ENCODE results near the gene ERH.
"Not testable (repeated sequence)": the region's sequence is repeated elsewhere in the genome, so short reads cannot be mapped to it uniquely, and the experiment has no call there.

The ERH gene

DNA sequence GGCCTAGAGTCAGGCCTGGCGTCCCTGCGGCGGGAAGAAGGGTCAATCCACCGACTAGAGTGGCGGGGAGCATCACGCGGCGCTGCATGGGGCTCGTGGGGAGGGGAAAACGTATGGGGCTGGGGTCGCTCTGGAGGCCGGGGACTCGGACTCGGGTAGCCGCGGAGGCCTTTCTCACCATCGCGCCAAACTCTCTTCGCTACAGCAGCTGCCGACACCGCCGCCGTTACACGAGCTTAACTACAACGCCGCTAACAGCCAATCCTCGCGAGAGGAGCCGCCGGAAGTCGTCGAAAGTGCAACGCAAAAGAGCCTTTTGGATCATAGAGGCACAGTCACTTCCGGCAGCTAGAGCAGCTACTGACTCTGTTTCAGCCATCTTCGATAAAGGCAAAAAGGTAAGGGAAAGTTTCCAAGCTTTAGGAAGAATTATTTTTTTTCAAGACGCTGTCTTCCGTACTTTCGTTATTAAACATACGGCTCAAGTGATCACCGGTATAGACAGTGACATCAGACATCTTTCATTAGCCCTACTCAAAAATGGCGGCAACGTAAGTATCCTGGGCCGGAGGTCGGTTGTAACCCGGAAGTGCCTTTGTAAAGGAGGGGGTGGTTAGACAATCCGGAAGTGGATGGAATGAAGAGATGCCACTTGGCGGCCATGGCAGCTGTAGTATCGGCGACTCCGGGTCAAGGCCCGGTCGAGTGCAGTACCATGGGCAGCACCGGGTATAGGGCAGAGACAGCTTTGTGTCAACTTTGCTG lies at the start of gene ERH, which contains the start of gene SLC39A9:
Gene ERH (minus strand): TSS at position 247 of the 765 bp plus-strand sequence. CDS start 66 bp downstream, at position 181.
Gene SLC39A9 (plus strand): TSS at position 640 of the 765 bp plus-strand sequence. CDS start 678 bp downstream, outside the sequence.
- peak; percentile 94 for DNase-seq

DNA sequence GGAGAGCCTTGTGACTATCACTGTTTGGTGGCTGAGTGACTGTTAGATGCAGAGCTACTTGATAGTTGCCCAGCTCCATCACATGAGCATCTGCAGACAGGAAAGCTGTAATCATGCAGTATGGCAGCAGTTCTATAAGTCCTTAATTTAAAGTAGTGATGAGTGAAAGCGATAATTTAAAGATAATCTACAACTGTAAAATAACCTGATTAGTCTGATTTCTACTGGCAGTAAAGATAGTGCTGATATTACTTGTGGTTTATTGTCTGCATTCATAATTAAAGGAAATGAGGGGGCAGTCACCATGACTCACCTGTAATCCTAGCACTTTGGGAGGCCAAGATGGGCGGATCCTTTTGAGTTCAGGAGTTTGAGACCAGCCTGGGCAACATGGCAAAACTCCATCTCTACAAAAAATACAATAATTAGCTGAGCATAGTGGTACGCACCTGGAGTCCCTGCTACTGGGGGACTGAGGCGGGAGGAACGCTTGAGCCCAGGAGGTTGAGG lies 45.3 kb upstream of the ERH start:
- DNase-seq: no peak

DNA sequence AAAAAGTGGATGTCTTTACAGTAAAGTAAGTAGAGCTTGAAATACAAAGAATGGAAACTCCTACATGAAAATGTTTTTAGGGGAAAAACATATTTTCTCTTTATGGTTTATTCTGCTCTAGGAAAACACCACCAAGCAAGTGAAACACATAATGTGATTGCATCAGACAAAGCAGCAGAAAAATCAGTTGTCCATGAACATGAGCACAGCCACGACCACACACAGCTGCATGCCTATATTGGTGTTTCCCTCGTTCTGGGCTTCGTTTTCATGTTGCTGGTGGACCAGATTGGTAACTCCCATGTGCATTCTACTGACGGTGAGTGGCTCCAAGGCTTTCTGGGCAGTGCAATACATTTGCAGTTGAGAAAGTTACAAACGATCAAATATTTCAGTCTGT lies 43.8 kb upstream of the ERH start:
- no peak for DNase-seq

DNA sequence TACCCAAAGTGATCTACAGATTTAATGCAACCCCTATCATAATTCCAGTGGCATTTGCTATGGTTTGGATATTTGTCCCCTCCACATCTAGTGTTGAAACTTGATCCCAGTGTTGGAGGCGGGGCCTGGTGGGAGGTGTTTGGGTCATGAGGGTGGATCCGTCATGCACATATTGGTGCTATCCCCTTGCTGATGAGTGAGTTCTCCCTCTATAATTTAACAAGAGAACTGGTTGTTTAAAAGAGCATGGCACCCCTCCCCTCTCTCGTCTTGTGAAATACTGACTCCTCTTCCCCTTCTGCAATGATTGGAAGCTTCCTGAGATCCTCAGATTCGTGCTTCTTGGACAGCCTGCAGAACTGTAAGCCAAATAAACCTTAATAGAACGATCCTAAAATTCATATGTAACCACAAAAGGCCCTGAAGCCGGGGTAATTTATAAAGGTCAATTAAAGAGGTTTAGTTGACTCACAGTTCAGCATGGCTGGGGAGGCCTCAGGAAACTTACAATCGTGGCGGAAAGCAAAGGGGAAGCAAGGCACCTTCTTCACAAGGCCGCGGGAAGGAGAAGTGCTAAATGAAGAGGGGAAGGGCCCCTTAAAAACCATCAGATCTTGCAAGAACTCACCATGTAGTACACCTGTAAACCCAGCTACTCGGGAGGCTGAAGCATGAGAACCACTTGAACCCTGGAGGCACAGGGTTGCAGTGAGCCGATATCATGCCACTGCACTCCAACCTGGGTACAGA lies 41.6 kb upstream of the ERH start:
- DNase-seq: no peak

DNA sequence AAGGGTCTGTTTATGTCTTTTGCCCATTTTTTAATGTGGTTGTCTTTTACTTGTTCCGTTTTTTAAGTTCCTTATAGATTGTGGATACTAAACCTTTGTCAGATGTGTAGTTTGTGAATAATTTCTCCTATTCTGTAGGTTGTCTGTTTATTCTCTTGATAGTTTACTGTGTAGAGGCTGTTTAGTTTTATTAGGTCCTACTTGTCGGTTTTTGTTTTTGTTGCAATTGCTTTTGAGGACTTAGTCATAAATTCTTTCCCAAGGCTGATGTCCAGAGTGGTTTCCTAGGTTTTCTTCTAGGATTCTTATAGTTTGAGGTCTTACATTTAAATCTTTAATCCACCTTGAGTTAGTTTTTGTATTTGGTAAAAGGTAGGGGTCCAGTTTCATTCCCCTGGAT lies 34.3 kb upstream of the ERH start:
- no peak for DNase-seq

DNA sequence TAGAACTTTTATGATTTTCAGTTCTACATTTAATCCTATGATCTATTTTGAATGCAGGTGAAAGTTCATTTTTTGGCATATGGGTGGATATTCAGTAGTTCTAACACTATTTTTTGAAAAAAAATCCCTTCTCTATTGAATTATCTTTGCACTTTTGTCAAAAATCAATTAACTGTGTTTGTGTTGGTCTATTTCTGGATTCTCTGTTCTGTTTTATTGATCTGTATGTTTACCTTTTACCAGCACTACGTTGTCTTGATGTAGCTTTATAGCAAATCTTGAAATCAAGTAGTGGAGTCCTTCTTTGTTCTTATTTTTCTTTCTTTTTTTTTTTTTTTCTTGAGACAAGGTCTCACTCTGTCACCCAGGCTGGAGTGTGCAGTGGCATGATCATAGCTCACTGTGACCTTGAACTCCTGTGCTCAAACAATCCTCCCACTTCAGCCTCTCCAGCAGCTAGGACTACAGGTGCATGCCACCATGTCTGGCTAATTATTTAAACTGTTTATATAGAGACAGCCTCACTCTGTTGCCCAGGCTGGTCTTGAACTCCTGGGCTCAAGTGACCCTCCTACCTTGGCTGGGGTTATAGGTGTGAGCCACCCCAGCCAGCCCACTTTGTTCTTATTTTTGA lies 32.3 kb upstream of the ERH start:
- no peak for DNase-seq

DNA sequence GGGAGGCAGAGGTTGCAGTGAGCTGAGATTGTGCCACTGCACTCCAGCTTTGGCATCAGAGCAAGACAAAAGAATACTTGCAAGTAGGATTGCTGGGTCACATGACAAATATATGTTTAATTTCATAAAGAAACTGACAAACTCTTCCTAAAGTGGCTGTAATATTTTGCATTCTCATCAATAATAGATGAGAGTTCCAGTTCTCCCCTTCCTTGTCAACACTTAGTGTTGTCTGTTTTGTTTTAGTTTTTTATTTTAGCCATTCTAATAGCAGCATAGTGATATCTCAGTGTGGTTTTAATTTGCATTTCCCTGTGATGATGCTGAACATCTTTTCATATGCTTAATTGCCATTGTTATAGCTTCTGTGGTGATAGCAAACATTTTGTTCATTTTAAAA lies 31.5 kb upstream of the ERH start:
- no peak for DNase-seq

DNA sequence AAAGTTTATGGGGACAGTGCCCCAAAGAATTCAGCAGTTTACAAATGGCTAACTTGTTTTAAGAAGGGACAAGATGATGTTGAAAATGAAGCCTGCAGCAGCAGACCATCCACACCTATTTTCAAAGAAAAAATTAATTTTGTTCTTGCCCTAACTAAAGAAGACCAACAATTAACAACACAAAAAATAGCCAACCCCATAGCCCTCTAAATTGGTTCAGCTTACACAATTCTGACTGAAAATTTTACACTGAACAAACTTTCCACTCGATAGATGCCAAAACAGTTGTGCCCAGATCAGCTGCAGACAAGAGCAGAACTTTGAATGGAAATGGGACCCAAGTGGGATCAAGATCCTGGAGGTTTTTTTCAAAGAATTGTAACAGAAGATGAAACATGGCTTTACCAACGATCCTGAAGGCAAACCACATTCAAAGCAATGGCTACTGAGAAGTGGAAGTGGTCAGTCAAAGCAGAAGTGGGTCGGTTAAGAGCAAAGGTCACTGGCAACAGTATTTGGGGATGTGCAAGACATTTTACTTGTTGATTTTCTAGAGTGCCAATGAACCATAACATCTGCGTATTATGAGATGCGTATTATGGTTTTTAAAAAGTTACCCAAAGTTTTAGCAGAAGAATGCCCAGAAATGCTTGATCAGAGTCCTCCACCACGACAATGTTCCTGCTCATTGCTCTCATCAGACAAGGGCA lies 30.3 kb upstream of the ERH start:
- no peak for DNase-seq

DNA sequence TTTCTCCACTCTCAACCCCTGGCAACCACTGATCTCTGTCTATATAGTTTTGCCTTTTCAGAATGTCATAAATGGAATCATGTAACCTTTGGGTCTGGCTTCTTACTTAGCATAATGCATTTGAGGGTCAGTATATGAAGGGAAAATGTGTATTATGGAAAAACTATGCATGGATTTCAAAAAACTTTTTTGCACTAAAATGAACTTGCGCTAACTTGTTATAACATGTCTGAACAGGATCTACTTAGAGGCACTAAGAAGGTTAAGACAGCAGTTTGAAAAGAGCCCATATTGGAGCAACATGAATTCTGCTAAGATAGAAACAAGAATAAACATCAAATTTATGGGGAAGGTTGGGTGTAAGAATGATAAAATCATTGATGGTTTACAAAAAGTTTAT lies 29.5 kb upstream of the ERH start:
- no peak for DNase-seq

DNA sequence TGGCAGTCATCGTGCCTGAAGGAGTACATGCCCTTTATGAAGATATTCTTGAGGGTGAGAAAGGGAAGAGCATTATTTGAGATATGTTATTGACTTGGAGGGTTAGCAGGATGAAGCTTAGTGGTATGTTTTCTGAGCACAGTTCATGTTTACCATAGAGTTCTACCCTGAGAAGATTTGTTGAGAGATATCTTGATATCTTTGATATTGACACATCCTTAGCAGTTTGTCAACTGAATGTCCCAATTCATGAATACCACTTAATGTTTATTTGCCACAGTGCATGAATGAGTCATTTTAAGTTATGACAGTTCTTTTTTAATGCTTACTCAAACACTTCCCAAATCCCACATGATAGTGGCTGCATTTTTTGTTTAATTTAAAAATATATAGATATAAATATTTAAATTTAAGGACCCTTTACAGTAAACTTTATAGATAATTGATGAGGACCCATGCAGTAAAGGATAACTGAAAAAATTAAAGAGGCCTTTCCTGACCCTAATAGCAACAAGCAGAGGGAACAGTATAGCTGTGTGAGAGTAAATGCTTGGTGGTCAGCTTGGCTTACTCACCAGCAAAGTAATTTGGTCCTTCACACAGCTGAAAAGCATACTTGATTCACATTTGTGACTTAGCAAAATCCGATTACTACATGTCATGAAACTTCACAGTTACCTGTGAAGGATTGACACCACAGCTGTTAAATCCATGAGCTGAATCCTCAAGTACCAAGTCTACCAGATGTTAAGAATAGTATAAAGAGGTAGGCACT lies 26.2 kb upstream of the ERH start:
- no peak for DNase-seq

DNA sequence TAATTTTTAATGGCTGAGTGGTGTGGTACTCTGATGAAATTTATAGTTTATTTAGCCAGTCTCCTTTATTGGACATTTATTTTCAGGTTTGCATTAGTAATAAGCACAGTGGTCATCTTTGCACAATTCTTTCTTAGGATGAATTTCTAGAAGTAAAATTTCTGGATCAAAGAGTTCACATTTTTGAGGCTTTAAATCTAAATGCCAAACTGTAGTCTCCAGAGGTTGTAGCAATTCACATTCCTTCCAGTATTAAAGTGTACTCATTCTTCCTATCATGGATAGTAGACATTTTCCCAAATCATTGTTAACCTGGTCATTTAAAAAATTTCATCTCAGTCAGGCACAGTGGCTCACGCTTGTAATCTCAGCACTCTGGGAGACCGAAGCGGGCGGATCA lies 25.2 kb upstream of the ERH start:
- no peak for DNase-seq

DNA sequence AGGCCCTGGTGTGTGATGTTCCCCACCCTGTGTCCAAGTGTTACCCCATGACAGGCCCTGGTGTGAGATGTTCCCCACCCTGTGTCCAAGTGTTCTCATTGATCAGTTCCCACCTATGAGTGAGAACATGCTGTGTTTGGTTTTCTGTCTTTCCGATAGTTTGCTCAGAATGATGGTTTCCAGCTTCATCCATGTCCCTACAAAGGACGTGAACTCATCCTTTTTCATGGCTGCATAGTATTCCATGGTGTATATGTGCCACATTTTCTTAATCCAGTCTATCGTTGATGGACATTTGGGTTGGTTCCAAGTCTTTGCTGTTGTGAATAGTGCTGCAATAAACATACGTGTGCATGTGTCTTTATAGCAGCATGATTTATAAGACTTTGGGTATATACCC lies 18.0 kb upstream of the ERH start:
- DNase-seq: not testable (repeated sequence)

DNA sequence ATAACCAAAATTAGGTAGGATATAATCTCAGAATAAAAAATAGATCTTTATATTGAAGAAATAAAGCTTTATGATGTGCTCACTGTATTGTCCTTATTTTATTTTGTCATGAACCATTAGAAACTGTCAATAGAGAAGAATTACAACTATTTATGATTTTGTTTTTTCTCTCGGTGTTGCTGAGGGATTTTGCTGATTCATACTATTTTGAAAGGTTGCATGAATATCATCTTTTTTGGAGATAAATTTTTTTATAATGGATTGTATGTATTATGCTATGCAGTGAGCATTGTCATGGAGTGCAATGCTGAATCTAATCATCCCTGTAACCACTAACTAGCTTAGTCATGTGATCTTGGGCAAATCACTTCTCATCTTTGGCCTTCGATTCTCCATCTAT lies 15.4 kb upstream of the ERH start:
- no peak for DNase-seq

DNA sequence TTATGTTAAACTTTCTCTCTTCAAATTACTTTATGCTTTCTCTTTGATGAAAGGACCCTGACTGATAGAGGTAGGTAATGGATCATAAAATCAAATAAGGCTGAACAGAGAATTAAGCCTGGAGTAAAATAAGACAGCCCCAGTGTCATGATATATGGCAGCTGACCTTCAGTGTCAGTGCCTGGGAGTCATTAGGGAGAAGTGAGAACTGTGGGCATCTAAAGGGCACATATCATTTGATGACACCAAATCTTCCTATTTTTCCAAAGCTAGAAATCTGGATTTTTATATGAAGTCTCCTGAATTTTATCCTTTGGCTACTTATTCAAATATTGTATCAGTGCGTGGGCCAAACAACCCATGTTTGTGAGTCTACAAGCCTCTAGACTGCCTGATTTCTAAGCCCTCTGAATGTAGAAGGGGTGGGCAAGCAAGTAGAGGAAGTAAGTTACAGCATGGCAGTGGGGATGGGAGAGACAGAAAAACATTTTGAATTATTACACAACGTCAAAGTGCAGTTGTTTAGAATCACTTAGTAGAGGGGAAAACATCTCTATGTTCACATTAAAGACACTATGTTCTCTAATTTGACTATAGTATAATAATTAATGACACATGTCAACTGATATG lies 10.3 kb upstream of the ERH start:
- DNase-seq: no peak

DNA sequence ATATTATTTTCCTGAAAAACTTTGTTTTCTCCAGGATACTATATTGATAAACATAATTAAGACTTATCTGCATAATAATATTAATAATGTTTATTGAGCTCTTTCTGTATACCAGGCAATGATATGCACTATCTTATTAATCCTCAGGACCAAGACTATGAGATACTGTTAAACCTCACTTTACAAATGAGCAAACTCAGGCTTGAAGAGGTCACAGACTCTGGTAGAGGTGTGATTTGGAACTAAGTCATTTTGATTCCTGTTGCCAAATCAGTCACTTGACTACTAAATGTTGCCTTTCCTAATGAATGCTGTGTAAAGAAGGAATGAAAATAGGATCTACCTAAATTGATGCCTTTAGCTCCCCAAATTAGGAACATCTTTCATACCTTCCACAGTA lies 7.7 kb upstream of the ERH start:
- DNase-seq: no peak

DNA sequence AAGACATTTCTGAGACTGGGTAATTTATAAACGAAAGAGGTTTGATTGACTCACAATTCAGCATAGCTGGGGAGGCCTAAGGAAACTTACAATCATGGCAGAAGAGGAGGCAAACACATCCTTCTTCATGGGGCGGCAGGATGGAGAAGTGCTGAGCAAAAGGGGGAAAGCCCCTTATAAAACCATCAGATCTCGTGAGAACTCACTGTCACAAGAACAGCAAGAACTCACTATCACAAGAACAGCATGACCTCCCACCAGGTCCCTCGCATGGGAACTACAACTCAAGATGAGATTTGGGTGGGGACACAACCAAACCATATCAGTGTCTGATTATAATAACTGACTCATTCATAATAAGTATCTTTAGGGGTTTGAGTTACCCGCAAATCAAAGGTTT lies 6.8 kb upstream of the ERH start:
- no peak for DNase-seq

DNA sequence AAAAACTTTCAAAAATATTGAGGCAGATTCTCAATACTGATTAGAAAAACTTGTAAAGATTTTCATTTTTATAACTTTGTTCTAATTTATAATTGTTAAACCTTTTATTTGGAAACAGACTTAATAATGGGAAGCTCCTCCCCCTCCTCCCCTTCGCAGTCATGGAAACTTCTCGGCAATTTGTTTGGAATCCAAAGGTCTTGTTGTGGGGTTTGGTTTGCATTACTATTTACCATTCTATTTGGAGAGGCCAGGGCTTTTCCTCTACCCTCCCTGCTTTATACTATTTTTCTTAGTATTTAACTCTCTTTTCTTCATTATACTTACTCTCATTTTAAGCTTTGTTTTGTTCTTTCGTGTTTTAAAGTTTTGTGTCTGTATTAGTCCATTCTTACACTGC lies 6.4 kb upstream of the ERH start:
- DNase-seq: no peak

DNA sequence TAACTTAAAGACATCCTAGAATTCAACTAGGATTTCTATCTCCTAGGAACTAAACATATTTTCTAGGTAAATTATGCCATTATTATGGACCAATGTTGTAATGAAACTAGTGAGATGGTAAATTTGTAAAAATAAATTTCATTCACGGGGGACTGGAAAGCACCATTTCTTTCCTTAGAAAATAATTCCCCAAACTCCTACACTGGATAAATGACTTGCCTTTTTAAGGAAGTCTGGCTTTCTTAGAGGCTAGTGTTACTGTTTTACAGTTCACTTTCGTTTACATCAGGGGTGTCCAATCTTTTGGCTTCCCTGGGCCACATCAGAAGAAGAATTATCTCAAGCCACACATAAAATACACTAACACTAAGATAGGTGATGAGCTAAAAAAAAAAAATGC lies 3.7 kb upstream of the ERH start:
- DNase-seq: no peak

DNA sequence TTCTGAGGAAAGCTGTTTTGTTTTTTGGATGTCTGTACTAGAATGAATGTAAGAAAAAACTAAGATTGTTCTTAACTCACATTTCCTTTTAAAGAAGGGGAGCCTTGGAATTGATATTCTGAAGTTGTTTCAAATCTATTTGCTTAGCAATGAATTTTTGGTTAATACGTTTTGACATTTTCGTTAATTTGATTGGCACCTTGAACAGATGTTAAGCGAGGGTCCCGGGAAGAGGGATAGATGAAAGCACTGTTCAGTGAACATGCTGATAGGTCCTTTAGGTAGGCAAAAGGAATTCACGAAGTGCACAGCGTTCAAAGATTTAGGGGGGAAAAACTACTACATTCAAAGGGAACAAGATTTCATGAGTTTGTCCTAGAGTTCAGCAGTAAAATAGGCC lies 2.1 kb upstream of the ERH start:
- no peak for DNase-seq

DNA sequence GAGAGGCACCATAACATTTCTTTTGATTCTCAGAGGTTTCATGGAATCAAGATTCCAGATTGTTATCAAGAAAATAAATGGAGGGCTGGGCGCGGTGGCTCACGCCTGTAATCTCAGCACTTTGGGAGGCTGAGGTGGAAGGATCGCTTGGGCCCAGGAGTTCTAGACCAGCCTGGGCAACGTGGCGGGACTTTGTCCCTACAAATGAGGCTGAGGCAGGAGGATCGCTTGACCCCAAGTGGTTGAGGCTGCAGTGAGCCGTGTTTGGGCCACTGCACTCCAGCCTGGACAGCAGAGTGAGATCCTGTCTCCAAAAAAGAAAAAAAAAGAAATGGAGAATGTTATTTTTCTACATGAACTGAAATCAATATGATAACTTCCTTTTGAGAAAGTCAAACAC lies 1.7 kb upstream of the ERH start:
- no peak for DNase-seq

DNA sequence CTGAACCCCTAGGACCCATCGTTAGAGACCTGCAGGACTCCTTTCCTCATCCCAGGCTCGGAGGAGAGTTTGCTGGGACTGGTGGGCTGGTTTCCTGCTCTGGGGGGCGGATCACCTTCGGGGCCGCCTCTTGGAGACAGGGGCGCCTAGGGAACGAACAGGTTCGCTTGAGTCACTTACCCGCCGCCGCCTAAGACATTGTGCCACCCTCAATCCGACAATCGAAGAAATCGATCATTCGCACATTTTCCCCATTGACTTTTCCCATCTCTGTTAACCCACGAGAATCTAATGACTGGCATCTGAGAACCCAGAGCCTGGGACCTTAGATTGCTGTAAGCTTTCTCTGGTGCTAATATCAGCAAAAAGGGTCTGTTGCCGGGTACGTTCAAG lies 715 bp upstream of the ERH start:
- DNase-seq: no peak

DNA sequence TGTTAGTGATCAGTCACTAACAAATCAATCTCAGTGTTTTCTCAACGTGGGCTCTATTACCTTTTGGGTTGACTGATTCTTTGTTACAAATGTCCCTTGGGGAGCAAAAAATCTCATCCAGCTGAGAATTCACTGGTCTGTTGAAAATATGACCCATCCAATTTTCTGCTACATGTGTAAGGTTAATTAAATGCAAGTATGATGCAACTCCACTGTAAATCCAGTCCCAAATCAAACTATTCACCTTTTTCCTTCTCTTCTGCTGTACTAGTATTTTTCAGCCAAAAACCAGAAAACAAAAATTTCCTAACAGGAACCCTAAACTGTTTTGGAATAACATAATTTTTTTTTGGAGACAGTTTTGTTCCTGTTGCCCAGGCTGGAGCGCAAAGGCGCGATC lies 2.2 kb downstream of the ERH start:
- no peak for DNase-seq

Data from CD4-positive, alpha-beta T cell treated with Interleukin-17A for 4 hours (primary cell).